Large intestine (tissue), 3 donors: ENCODE results near the gene LRP3. TPM values are rescaled to one million over a fixed set of nuclear protein-coding genes. Genes with fewer than 3 reads are reported as not detected.

ENCODE experiments used
- DNase-seq, 2 donors: peaks; one replicate each; pipeline versions ENCODE4 v3.0.0 to v3.0.0-alpha.2; 2013
- H3K27ac ChIP-seq: one replicate; pipeline ENCODE4 v1.5.1; 2013; ENCODE audit warnings: low read length
- H3K27me3 ChIP-seq: 2 replicates; pipeline ENCODE4 v1.6.1; 2013; ENCODE audit warnings: low read length; ENCODE audit not compliant: control insufficient read depth, insufficient read depth
- H3K36me3 ChIP-seq: 2 replicates; pipeline ENCODE4 v1.6.1; 2013; ENCODE audit warnings: low read length; ENCODE audit not compliant: control insufficient read depth, insufficient read depth
- H3K4me1 ChIP-seq: one replicate; pipeline ENCODE4 v1.6.1; 2013; ENCODE audit warnings: low read length; ENCODE audit not compliant: control insufficient read depth, insufficient read depth
- H3K4me3 ChIP-seq: one replicate; pipeline ENCODE4 v1.5.1; 2013; ENCODE audit warnings: low read length
- H3K9me3 ChIP-seq: one replicate; pipeline ENCODE4 v1.6.1; 2013; ENCODE audit warnings: mild to moderate bottlenecking, low read depth, low read length, moderate library complexity; ENCODE audit not compliant: control insufficient read depth
- WGBS: methylation state at CpG from one replicate; pipeline ENCODE4 v1.1.5; 2013; ENCODE audit warnings: low lambda C conversion rate; ENCODE audit not compliant: insufficient coverage; 5-methylcytosine and 5-hydroxymethylcytosine counted together
- polyA plus RNA-seq: library from polyadenylated mRNA; unstranded; fragments of 120-200 nt; gene quantifications from one replicate; pipeline ENCODE4 v1.2.1, GENCODE V29; 2013

Gene LRP3
- polyA plus RNA-seq, 1 donor: 37.8 TPM

DNA sequence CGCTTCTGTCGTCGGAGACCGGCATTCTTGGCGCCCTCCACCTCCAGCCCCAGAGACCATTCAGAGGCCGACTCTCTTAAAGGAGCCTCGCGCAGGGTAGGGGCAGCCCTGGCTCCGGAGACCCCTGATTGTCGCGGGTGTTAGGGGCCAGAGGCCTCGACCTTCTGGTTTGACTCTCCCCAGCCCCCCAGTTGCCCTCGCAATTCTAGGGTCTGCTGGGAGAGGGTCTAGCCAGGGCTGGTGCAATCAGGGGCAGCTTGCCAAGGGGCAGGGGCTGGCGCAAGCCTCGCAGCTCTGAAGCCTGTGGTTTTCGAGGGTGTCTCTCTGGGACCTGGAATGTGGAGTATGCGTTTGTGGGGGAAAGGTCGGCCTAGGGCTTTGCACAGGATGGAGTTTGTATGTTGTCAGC lies 33.1 kb downstream of the LRP3 start:
- Histone ChIP-seq H3K36me3 (no peaks in the 10 kb centered on the region), H3K27me3 (peaks cover 37% of the 10 kb centered on the region), H3K4me1 (peaks cover 10% of the 10 kb centered on the region), H3K4me3 (peak overlapping the region; percentile 24), H3K9me3 (peaks cover 16% of the 10 kb centered on the region), H3K27ac (no peak overlapping the region)
- no CpG with 5 or more reads among the region's 18 CpGs for WGBS
- DNase-seq: no peak

DNA sequence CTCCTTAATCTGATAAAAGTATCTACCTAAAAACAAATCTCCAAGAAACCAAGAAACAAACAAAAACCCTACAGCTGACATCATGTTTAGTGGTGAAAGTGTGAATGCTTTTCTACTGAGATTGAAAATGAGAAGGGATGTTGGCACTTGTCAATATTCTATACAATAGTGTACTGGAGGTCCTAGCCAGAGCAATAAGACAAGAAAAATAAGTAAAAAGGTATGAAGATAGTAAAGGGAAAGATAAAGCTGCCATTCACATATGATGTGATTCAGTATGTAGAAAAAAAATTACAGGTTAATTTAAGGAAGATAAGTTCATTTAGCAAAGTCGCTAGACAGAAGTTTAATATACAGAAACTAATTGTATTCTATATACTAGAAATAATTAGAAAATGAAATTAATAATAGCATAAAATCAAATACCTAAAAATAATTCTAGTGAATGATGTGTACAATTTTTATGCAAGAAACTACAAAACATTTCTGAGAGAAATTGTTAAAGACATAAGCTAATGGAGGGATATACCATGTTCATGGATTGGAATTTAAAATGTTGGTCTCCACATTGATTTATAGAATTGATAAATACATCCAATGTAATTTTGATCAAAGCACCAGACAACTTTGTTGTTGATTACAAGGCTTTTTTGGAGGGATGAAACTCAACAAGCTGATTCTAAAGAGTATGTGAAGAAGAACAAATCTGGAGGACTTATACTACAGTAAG lies 33.9 kb downstream of the LRP3 start:
- Histone ChIP-seq H3K4me1 (peaks cover 14% of the 10 kb centered on the region), H3K9me3 (peaks cover 16% of the 10 kb centered on the region), H3K36me3 (no peaks in the 10 kb centered on the region), H3K27ac (no peak overlapping the region), H3K27me3 (peaks cover 33% of the 10 kb centered on the region), H3K4me3 (no peak overlapping the region)
- WGBS: 100% methylated on average over 1 of the region's 1 CpG
- DNase-seq: no peak

DNA sequence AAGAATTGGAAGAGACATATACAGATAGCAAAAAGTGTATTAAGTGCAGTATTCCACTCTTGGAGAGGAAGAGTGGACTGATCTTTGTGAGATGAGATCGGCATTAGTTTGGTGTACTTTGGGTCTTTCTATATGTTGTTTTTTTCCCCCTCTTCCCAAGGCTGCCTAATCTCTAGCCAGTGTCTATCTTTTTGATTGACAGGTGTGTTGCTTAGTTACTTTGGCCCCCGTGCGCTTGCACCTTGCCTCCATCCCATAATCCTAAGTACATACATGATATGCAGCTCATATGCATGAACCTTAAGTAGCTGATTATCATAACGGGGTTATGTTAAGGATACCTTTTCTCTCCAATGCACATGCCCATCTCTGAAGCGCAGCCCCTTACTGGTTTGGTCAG lies 35.8 kb downstream of the LRP3 start:
- Histone ChIP-seq H3K9me3 (peaks cover 15% of the 10 kb centered on the region), H3K27me3 (peaks cover 20% of the 10 kb centered on the region), H3K36me3 (no peaks in the 10 kb centered on the region), H3K27ac (no peak overlapping the region), H3K4me3 (no peak overlapping the region), H3K4me1 (peaks cover 12% of the 10 kb centered on the region)
- 100% methylated on average over 1 of the region's 5 CpGs for WGBS
- DNase-seq: no peak

DNA sequence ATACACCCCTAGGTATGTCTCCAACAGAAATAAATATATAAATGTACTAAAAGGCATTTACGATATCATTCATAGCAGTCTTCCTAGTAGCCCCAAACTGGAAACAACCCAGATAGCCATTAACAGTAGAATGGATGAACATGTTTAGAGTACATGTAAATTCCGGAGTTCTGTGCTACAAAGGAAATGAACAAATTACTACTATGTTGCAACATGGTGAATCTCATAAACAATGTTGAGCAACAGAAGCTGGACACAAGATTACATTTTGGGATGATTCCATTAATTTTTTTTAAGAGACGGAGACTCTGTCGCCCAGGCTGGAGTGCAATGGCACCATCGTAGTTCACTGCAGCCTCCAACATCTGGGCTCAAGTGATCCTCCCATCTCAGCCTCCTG lies 37.4 kb downstream of the LRP3 start:
- Histone ChIP-seq H3K9me3 (peaks cover 16% of the 10 kb centered on the region), H3K27me3 (peaks cover 7% of the 10 kb centered on the region), H3K27ac (no peak overlapping the region), H3K4me1 (peaks cover 7% of the 10 kb centered on the region), H3K36me3 (no peaks in the 10 kb centered on the region), H3K4me3 (no peak overlapping the region)
- no CpG with 5 or more reads among the region's 5 CpGs for WGBS
- DNase-seq: no peak

DNA sequence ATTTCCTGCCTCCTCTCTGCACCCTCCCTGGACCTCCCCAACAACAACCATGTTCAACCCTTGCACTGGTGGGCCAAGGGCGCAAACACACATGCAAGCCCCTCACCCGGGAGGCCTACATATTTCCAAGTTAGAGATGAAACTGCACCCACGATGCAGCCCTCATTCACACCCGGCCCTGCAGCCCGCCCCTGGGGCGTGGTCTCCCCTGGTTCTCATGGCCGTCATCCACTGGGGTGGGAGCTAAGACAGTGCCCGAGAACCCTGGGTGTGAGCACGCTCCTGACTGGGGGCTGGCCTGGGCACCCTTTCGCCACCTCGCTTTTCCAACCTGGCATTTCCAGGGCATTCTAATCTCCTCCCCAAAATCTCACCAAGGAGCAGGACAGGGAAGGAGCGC lies 38.5 kb downstream of the LRP3 start:
- Histone ChIP-seq H3K27ac (no peak overlapping the region), H3K27me3 (no peaks in the 10 kb centered on the region), H3K4me3 (no peak overlapping the region), H3K4me1 (peaks cover 17% of the 10 kb centered on the region), H3K36me3 (no peaks in the 10 kb centered on the region), H3K9me3 (peaks cover 9% of the 10 kb centered on the region)
- DNase-seq: no peak
- WGBS: no CpG with 5 or more reads among the region's 12 CpGs

DNA sequence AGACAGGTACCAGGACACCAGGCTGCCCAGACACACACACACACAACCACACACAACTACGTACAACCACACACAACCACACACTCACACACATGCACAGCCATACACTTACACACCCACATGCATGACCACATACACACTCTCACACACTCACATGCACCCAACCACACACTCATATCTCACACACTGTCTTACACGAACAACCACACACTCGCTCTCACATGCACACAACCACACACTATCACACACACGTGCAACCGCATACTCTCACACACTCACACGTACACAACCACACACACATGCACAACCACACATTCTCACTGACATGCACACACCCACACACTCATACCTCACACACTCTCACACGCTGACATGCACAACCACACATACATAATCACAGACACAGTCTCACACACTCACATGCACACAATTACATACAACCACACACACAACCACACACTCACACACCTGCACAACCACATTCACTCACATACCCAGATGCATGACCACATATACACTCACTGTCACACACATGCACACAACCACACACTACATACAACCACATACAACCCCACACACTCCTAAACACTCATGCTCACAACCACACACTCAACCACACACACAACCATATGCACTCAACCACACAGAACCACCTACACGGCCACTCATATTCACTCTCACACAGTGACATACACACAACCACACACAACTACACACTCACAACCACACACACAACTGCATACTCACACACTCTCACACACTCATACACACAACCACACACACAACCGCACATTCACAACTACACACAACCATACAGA lies 39.1 kb downstream of the LRP3 start:
- Histone ChIP-seq H3K27ac (no peak overlapping the region), H3K27me3 (no peaks in the 10 kb centered on the region), H3K4me1 (peaks cover 17% of the 10 kb centered on the region), H3K36me3 (no peaks in the 10 kb centered on the region), H3K9me3 (peaks cover 4% of the 10 kb centered on the region), H3K4me3 (no peak overlapping the region)
- DNase-seq: no peak
- WGBS: 60% methylated on average over 1 of the region's 9 CpGs

DNA sequence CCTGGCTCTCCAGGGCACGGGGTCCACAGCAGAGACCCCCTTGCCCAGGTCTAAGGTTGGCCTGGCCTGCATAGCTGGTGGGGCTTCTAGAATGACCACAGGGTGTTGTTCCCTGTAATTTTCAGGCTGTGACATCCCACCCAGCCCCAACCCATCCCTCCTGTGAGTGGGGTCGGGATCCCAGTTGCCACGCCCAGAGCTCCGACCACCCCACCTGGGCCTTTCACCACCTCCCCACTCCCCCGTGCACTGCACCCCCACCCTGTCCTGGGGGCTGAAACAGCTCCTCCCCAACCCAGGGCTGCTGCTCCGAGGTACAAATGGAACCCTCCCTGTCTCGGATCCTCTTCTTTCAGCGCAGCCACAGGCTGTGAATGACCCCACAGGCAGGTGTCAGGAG lies 40.0 kb downstream of the LRP3 start:
- Histone ChIP-seq H3K9me3 (peaks cover 4% of the 10 kb centered on the region), H3K27me3 (no peaks in the 10 kb centered on the region), H3K4me3 (no peak overlapping the region), H3K27ac (no peak overlapping the region), H3K4me1 (peaks cover 17% of the 10 kb centered on the region), H3K36me3 (no peaks in the 10 kb centered on the region)
- no peak for DNase-seq
- no CpG with 5 or more reads among the region's 8 CpGs for WGBS

DNA sequence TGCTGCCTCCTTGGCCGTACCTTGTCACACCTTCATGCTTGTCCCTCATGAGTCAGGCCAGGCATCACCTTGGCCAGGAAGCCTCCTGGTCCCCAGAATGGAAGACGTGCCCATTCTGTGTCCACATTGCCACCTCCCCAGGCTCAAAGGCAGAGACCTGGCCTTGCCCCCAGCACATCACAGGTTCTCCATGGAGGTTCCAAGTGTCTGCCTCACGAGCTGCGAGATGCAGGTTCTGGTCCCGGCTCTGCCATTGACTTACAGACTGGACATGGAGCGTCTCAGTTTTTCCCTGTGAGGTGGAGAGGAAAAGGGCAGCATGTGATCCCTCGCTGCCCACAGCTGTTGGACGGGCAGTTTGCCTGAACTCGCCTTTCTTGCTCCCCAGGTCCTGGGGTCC lies 40.6 kb downstream of the LRP3 start:
- WGBS: no CpG with 5 or more reads among the region's 9 CpGs
- peaks cover 17% of the 10 kb centered on the region for H3K4me1 ChIP-seq
- H3K4me3 ChIP-seq: no peak overlapping the region
- peaks cover 4% of the 10 kb centered on the region for H3K9me3 ChIP-seq
- no peak overlapping the region for H3K27ac ChIP-seq
- H3K27me3 ChIP-seq: no peaks in the 10 kb centered on the region
- DNase-seq: no peak
- no peaks in the 10 kb centered on the region for H3K36me3 ChIP-seq

DNA sequence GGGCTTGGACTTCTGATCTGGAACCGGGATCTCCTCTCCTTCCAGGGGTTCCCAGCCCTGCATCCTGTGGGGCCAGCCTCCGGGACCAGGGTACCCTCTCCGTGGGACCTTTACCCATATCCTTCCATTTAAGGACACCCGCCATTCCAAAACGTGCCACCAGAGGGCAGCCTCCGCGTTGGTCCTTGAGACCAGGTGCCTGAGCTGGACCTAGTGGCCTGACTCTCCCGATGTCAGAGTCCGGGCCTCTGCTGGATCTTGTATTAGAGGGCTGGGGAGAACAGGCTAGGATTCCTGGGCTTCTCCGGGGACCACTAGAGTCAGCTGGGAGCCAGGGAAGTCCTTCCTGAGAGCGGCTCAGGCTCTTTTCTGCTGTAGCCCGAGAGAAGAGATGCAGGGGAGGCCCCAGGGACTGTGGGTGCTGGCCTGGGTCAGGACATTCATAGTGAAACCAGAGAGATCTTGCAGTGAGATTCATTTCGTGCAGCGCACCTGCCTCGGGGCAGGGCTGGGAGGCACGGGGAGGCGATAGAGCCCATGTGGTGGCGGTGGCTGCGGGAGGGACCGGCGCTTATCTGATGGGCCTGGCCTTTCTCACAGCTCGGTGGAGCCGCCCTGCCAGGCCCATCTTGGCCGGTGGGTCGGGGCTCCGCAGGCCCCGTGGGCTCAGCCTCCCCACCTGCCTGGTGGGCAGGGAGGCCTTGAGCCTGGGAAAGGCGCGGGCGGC lies 41.3 kb downstream of the LRP3 start:
- WGBS: no CpG with 5 or more reads among the region's 30 CpGs
- Histone ChIP-seq H3K4me3 (no peak overlapping the region), H3K27ac (no peak overlapping the region), H3K9me3 (peaks cover 4% of the 10 kb centered on the region), H3K27me3 (no peaks in the 10 kb centered on the region), H3K36me3 (no peaks in the 10 kb centered on the region), H3K4me1 (peaks cover 24% of the 10 kb centered on the region)
- DNase-seq: peak; percentile 63 to 70

DNA sequence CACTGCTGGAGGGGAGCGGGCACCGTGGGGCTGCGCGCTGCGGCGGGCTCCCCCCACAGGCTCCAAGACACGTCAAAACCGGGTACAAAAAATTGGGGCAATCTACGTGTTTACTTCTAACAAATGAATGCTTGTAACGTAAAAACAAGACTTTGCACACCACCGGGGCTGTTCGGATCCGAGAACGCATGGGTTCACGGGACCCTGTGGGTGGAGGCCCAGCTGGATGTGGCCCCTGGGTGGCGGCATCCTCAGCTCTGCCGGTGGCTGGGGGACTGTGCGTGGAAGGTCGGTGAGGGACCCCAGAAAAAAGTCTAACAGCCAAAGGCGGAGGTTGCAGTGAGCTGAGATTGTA lies 41.8 kb downstream of the LRP3 start:
- Histone ChIP-seq H3K36me3 (no peaks in the 10 kb centered on the region), H3K9me3 (peaks cover 4% of the 10 kb centered on the region), H3K4me1 (peaks cover 29% of the 10 kb centered on the region), H3K27ac (no peak overlapping the region), H3K27me3 (no peaks in the 10 kb centered on the region), H3K4me3 (no peak overlapping the region)
- no CpG with 5 or more reads among the region's 20 CpGs for WGBS
- no peak for DNase-seq
